ENCODE data around the gene SLC22A5.

SLC22A5 gene

GRCh38 chr5:132369007-132369473 is 470 bp upstream of the SLC22A5 start:
- Histone ChIP-seq H3K9ac (ENCODE audit: low read depth, low read length, poor library complexity, severe bottlenecking) (peak overlapping the region; percentile 50), H3K4me3 (ENCODE audit: low read length, poor library complexity, severe bottlenecking) (peak overlapping the region; percentile 61), H3K79me2 (ENCODE audit: insufficient read depth, low read length) (no peaks in the 10 kb centered on the region), H4K20me1 (ENCODE audit: insufficient read depth, low read length, poor library complexity, severe bottlenecking) (no peaks in the 10 kb centered on the region), H3K4me1 (ENCODE audit: insufficient read depth, low read length, poor library complexity, severe bottlenecking) (no peaks in the 10 kb centered on the region), H3K4me2 (ENCODE audit: low read depth, low read length, poor library complexity, severe bottlenecking) (peak overlapping the region; percentile 42), H3K9me3 (ENCODE audit: insufficient read depth, low read depth, low read length) (no peaks in the 10 kb centered on the region), H3K9me2 (replicated peaks; ENCODE audit: low read depth, low read length) (no peaks in the 10 kb centered on the region), H3F3A (ENCODE audit: low read depth) (no peaks in the 10 kb centered on the region), H3K36me3 (ENCODE audit: insufficient read depth, low read length) (no peaks in the 10 kb centered on the region), H3K27me3 (ENCODE audit: insufficient read depth, low read length, poor library complexity, severe bottlenecking) (no peaks in the 10 kb centered on the region), H2AFZ (ENCODE audit: low read length) (peak overlapping the region; percentile 88)
- TF ChIP-seq, protein P1, sequence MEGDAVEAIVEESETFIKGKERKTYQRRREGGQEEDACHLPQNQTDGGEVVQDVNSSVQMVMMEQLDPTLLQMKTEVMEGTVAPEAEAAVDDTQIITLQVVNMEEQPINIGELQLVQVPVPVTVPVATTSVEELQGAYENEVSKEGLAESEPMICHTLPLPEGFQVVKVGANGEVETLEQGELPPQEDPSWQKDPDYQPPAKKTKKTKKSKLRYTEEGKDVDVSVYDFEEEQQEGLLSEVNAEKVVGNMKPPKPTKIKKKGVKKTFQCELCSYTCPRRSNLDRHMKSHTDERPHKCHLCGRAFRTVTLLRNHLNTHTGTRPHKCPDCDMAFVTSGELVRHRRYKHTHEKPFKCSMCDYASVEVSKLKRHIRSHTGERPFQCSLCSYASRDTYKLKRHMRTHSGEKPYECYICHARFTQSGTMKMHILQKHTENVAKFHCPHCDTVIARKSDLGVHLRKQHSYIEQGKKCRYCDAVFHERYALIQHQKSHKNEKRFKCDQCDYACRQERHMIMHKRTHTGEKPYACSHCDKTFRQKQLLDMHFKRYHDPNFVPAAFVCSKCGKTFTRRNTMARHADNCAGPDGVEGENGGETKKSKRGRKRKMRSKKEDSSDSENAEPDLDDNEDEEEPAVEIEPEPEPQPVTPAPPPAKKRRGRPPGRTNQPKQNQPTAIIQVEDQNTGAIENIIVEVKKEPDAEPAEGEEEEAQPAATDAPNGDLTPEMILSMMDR (conservative IDR thresholded peaks at IDR 0.05; ENCODE audit: low read length), result no peak
- no peak for TF ChIP-seq EZH2phosphoT487 (IDR thresholded peaks at IDR 0.05; ENCODE audit: borderline replicate concordance)

- Histone ChIP-seq H3K27me3 (ENCODE audit: insufficient read depth, low read length, poor library complexity, severe bottlenecking) (no peaks in the 10 kb centered on the region), H4K20me1 (ENCODE audit: insufficient read depth, low read length, poor library complexity, severe bottlenecking) (no peaks in the 10 kb centered on the region), H3K9me2 (replicated peaks; ENCODE audit: low read depth, low read length) (no peaks in the 10 kb centered on the region), H3K79me2 (ENCODE audit: insufficient read depth, low read length) (no peaks in the 10 kb centered on the region), H3F3A (ENCODE audit: low read depth) (no peaks in the 10 kb centered on the region), H3K4me2 (ENCODE audit: low read depth, low read length, poor library complexity, severe bottlenecking) (no peak overlapping the region), H3K9ac (ENCODE audit: low read depth, low read length, poor library complexity, severe bottlenecking) (no peak overlapping the region), H3K9me3 (ENCODE audit: insufficient read depth, low read depth, low read length) (no peaks in the 10 kb centered on the region), H3K4me1 (ENCODE audit: insufficient read depth, low read length, poor library complexity, severe bottlenecking) (no peaks in the 10 kb centered on the region), H2AFZ (ENCODE audit: low read length) (no peak overlapping the region), H3K36me3 (ENCODE audit: insufficient read depth, low read length) (no peaks in the 10 kb centered on the region), H3K4me3 (ENCODE audit: low read length, poor library complexity, severe bottlenecking) (peak overlapping the region; percentile 61)
- no peak for TF ChIP-seq EZH2phosphoT487 (IDR thresholded peaks at IDR 0.05; ENCODE audit: borderline replicate concordance)
Observed at GRCh38 chr5:132370181-132370970, 866 bp downstream of the SLC22A5 start.

DNA sequence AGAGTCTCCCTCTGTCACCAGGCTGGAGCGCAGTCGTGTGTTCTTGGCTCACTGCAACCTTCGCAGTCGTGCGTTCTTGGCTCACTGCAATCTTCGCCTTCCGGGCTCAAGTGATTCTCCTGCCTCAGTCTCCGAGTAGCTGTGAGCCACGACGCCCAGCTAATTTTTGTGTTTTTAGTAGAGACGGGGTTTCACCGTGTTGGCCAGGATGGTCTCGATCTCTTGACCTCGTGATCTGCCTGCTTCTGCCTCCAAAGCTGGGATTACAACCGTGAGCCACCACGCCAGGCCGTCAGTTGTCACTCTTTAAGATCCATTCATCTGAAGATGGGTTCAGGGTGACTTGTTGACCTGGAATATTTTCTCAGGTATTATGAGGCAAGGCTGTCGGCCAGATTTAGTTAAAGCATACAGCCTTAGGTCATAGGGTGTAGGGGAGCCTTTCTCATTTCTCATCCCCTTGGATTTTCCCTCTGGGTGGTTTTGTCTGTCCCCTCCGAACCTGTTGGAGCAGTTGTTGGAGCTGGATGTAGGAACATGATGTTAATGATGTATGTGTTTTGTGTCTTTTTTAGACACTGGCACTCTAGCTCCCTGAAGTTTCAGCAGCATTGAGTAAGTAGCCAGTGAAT is 1.6 kb downstream of the SLC22A5 start:
- TF ChIP-seq, protein P1 (conservative IDR thresholded peaks at IDR 0.05; ENCODE audit: low read length), result no peak
- no peak for TF ChIP-seq EZH2phosphoT487 (IDR thresholded peaks at IDR 0.05; ENCODE audit: borderline replicate concordance)
- Histone ChIP-seq H3K4me3 (ENCODE audit: low read length, poor library complexity, severe bottlenecking) (no peak overlapping the region), H3K79me2 (ENCODE audit: insufficient read depth, low read length) (no peaks in the 10 kb centered on the region), H4K20me1 (ENCODE audit: insufficient read depth, low read length, poor library complexity, severe bottlenecking) (no peaks in the 10 kb centered on the region), H3K9ac (ENCODE audit: low read depth, low read length, poor library complexity, severe bottlenecking) (no peak overlapping the region), H3K27me3 (ENCODE audit: insufficient read depth, low read length, poor library complexity, severe bottlenecking) (no peaks in the 10 kb centered on the region), H3K9me2 (replicated peaks; ENCODE audit: low read depth, low read length) (no peaks in the 10 kb centered on the region), H3K36me3 (ENCODE audit: insufficient read depth, low read length) (no peaks in the 10 kb centered on the region), H3F3A (ENCODE audit: low read depth) (no peaks in the 10 kb centered on the region), H3K4me2 (ENCODE audit: low read depth, low read length, poor library complexity, severe bottlenecking) (no peak overlapping the region), H3K4me1 (ENCODE audit: insufficient read depth, low read length, poor library complexity, severe bottlenecking) (no peaks in the 10 kb centered on the region), H2AFZ (ENCODE audit: low read length) (no peak overlapping the region), H3K9me3 (ENCODE audit: insufficient read depth, low read depth, low read length) (no peaks in the 10 kb centered on the region)
